Measurements from ENCODE around the gene PDC.

DNA sequence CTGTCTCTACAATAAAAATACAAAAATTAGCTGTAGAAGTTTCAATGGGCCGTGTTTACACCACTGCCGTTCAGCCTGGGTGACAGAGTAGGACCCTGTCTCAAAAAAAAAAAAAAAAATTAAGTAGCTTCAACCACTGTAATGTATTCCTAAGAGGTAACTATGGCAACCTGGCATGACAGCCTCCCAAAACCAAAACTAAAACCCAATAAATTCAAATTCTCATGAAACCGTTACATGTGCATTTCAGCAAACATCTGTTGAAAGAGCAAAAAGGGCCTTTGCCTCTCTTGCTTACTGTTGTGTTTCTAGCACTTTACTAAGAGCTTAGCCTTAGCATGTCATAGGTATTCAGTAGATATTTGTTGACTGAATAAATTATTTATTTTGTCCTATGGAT is 51.8 kb downstream of the PDC start:
- TF ChIP-seq RFX5 (IDR thresholded peaks at IDR 0.05; ENCODE audit: low read depth, low read length), result no peak
- TF ChIP-seq, protein P1, sequence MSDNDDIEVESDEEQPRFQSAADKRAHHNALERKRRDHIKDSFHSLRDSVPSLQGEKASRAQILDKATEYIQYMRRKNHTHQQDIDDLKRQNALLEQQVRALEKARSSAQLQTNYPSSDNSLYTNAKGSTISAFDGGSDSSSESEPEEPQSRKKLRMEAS (CRISPR knock-in tag; IDR thresholded peaks at IDR 0.05), result no peak
- TF ChIP-seq, protein P2, sequence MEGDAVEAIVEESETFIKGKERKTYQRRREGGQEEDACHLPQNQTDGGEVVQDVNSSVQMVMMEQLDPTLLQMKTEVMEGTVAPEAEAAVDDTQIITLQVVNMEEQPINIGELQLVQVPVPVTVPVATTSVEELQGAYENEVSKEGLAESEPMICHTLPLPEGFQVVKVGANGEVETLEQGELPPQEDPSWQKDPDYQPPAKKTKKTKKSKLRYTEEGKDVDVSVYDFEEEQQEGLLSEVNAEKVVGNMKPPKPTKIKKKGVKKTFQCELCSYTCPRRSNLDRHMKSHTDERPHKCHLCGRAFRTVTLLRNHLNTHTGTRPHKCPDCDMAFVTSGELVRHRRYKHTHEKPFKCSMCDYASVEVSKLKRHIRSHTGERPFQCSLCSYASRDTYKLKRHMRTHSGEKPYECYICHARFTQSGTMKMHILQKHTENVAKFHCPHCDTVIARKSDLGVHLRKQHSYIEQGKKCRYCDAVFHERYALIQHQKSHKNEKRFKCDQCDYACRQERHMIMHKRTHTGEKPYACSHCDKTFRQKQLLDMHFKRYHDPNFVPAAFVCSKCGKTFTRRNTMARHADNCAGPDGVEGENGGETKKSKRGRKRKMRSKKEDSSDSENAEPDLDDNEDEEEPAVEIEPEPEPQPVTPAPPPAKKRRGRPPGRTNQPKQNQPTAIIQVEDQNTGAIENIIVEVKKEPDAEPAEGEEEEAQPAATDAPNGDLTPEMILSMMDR (IDR thresholded peaks at IDR 0.05 in 2 of 3, conservative IDR thresholded peaks at IDR 0.05 in 1 of 3; ENCODE audit: insufficient read depth in 2 of 3, low read depth in 1 of 3, low read length in 3 of 3), result no peak
- TF ChIP-seq KDM4B (IDR thresholded peaks at IDR 0.05; ENCODE audit: borderline replicate concordance in 2 of 2, low read depth in 1 of 2), result no peak
- TF ChIP-seq L3MBTL2 (IDR thresholded peaks at IDR 0.05), result no peak
- TF ChIP-seq SRSF1 (IDR thresholded peaks at IDR 0.05; ENCODE audit: low read depth, low read length), result no peak
- no peak for TF ChIP-seq CEBPG (CRISPR knock-in tag; IDR thresholded peaks at IDR 0.05)
- no peak for TF ChIP-seq CEBPG (tag; conservative IDR thresholded peaks at IDR 0.05 in 1 of 2, IDR thresholded peaks at IDR 0.05 in 1 of 2)
- TF ChIP-seq FOXA1 (IDR thresholded peaks at IDR 0.05; ENCODE audit: borderline replicate concordance), result no peak
- TF ChIP-seq CREM (IDR thresholded peaks at IDR 0.05; ENCODE audit: low read depth), result no peak
- no peak for TF ChIP-seq ZNF274 (IDR thresholded peaks at IDR 0.05; ENCODE audit: borderline replicate concordance, low read depth, low read length)
- no peak for TF ChIP-seq ATF1 (CRISPR knock-in tag; IDR thresholded peaks at IDR 0.05)
- TF ChIP-seq ATF1 (tag; IDR thresholded peaks at IDR 0.05), result no peak
- no peak for TF ChIP-seq HNRNPH1 (optimal IDR thresholded peaks at IDR 0.05; ENCODE audit: low read depth, low read length)
